Gastrocnemius medialis (tissue), 4 donors: ENCODE results near the gene FAM181A. TPM values are rescaled to one million over a fixed set of nuclear protein-coding genes. Genes with fewer than 3 reads are reported as not detected.

Experiments
- ATAC-seq, 2 donors: fragments of 150-250 bp; one replicate each; pipeline ENCODE4 v1.9.1; 2016
- DNase-seq, 2 donors: peaks; one replicate each; pipeline ENCODE4 v3.0.0-alpha.2; 2019
- H3K27ac ChIP-seq, 4 donors: fragments of 200-600 bp; sonication (generic); 1 replicate in 1 of 4; 2 replicates in 3 of 4; pipeline ENCODE4 v1.5.1; 2016 to 2018; ENCODE audit warnings: mild to moderate bottlenecking in 2 of 4, moderate library complexity in 1 of 4
- H3K27me3 ChIP-seq, 3 donors: fragments of 200-600 bp; sonication (generic) in 2 of 3; 1 replicate in 1 of 3; 2 replicates in 2 of 3; pipeline versions ENCODE4 v1.5.1 to v1.6.0; 2016 to 2019; ENCODE audit warnings: mild to moderate bottlenecking in 1 of 3, moderate library complexity in 1 of 3
- H3K36me3 ChIP-seq, 2 donors: fragments of 200-600 bp; sonication (generic) in 1 of 2; one replicate each; pipeline ENCODE4 v1.5.1; 2017 to 2018
- H3K4me1 ChIP-seq, 2 donors: fragments of 200-600 bp; sonication (generic) in 1 of 2; one replicate each; pipeline ENCODE4 v1.5.1; 2016 to 2017; ENCODE audit warnings: mild to moderate bottlenecking in 2 of 2
- H3K4me3 ChIP-seq, 4 donors: fragments of 200-600 bp; sonication (generic) in 3 of 4; 1 replicate in 1 of 4; 2 replicates in 3 of 4; pipeline ENCODE4 v1.5.1; 2016 to 2019; ENCODE audit warnings: mild to moderate bottlenecking in 2 of 4
- H3K9me3 ChIP-seq, 3 donors: fragments of 200-600 bp; sonication (generic) in 2 of 3; 1 replicate in 1 of 3; 2 replicates in 2 of 3; pipeline ENCODE4 v1.5.1; 2016 to 2019
- CTCF ChIP-seq, 5 experiments: fragments of 450-650 bp in 3 of 5; fragments of 200-600 bp in 2 of 5; sonication (generic) in 2 of 5; IDR thresholded peaks in 4 of 5; conservative IDR thresholded peaks in 1 of 5; 1 replicate in 4 of 5; 2 replicates in 1 of 5; pipeline ENCODE4 v1.5.1; 2016 to 2019; ENCODE audit warnings: antibody characterized with exemption in 5 of 5, mild to moderate bottlenecking in 3 of 5, moderate library complexity in 3 of 5
- POLR2A ChIP-seq, 2 donors: fragments of 450-650 bp; IDR thresholded peaks; one replicate each; pipeline ENCODE4 v1.6.1; 2017; ENCODE audit warnings: antibody characterized with exemption in 2 of 2, mild to moderate bottlenecking in 2 of 2, moderate library complexity in 2 of 2
- in situ Hi-C, 4 donors: fragments of 200-750 bp; cut with MboI; loops; one replicate each; pipeline versions ENCODE4 v1.15.0 to v1.8.0; 2017; ENCODE audit warnings: low sequenced_read_pairs in 4 of 4
- intact Hi-C: fragments of 100-400 bp; cut with DNase I; formaldehyde crosslinking; loops from one replicate; pipeline ENCODE4 v1.15.1; 2023; ENCODE audit warnings: low total_unique reads
- total RNA-seq, 4 donors: library from RNA; depleted of rRNA; stranded (reverse); fragments of >200 nt; gene quantifications; one replicate each; pipeline versions ENCODE4 v1.1.0 to v1.2.3, GENCODE V29; 2016

Gene FAM181A
- total RNA-seq, 4 donors from 2014 or later: not detected

- ATAC-seq: peak; percentile 7 to 25
- peak; percentile 81 to 90 for DNase-seq
- TF ChIP-seq POLR2A (IDR thresholded peaks at IDR 0.05) (peak; percentile 17 to 43), CTCF (IDR thresholded peaks at IDR 0.05 in 4 of 5, conservative IDR thresholded peaks at IDR 0.05 in 1 of 5) (no peak)
- intact Hi-C loops: loop anchor here (1.0 kb wide), 1 partner anchor 11 kb away; no protein-coding TSS in a partner anchor
- Histone ChIP-seq H3K9me3 (no peaks in the 10 kb centered on the region), H3K4me3 (peak overlapping the region; percentile 61 to 80 (median 76)), H3K27ac (peak overlapping the region; percentile 97 to 100 (median 98)), H3K36me3 (no peaks in the 10 kb centered on the region), H3K27me3 (no peaks in the 10 kb centered on the region), H3K4me1 (peaks cover 47 to 60% of the 10 kb centered on the region in 2 donors)
- in situ Hi-C loops: no loop called here
Observed at GRCh38 chr14:93973607-93974006, 46.5 kb downstream of the FAM181A start.

- DNase-seq (peak; percentile 81 to 86), ATAC-seq (peak; percentile 26 to 57)
- Histone ChIP-seq H3K4me1 (peaks cover 47 to 60% of the 10 kb centered on the region in 2 donors), H3K4me3 (peak overlapping the region; percentile 61 to 80 (median 76)), H3K36me3 (no peaks in the 10 kb centered on the region), H3K27me3 (no peaks in the 10 kb centered on the region), H3K27ac (peak overlapping the region; percentile 97 to 100 (median 98)), H3K9me3 (no peaks in the 10 kb centered on the region)
- in situ Hi-C loops (no loop called here), intact Hi-C loops (loop anchor here (1.0 kb wide), 1 partner anchor 10 kb away; no protein-coding TSS in a partner anchor)
- TF ChIP-seq CTCF (IDR thresholded peaks at IDR 0.05 in 4 of 5, conservative IDR thresholded peaks at IDR 0.05 in 1 of 5) (peak in 3 of 5 experiments; percentile 10 to 19 (median 18)), POLR2A (IDR thresholded peaks at IDR 0.05) (peak in 1 of 2 donors; percentile 66)
Observed at GRCh38 chr14:93974299-93974698, 47.2 kb downstream of the FAM181A start.

- Histone ChIP-seq H3K9me3 (no peaks in the 10 kb centered on the region), H3K4me1 (peaks cover 47 to 55% of the 10 kb centered on the region in 2 donors), H3K27ac (peak overlapping the region; percentile 97 to 100 (median 98)), H3K27me3 (no peaks in the 10 kb centered on the region), H3K36me3 (no peaks in the 10 kb centered on the region), H3K4me3 (peak overlapping the region; percentile 61 to 80 (median 76))
- DNase-seq (peak; percentile 92 to 98), ATAC-seq (peak; percentile 38 to 42)
- in situ Hi-C loops (no loop called here), intact Hi-C loops (loop anchor here (1.0 kb wide), 2 partner anchors 9 to 20 kb away; no protein-coding TSS in a partner anchor)
- TF ChIP-seq CTCF (IDR thresholded peaks at IDR 0.05 in 4 of 5, conservative IDR thresholded peaks at IDR 0.05 in 1 of 5) (no peak), POLR2A (IDR thresholded peaks at IDR 0.05) (peak; percentile 72 to 85)
Observed at GRCh38 chr14:93974833-93975232, 47.7 kb downstream of the FAM181A start.

GRCh38 chr14:93975791-93976476 lies 48.8 kb downstream of the FAM181A start:
- H3K4me1 ChIP-seq: peaks cover 47 to 54% of the 10 kb centered on the region in 2 donors
- ATAC-seq: no peak

More at GRCh38 chr14:93975791-93976476, 48.8 kb downstream of the FAM181A start:
- Histone ChIP-seq H3K9me3 (no peaks in the 10 kb centered on the region), H3K4me3 (peak overlapping the region; percentile 61 to 80 (median 76)), H3K27me3 (no peaks in the 10 kb centered on the region), H3K36me3 (no peaks in the 10 kb centered on the region), H3K27ac (peak overlapping the region; percentile 97 to 100 (median 98))
- TF ChIP-seq POLR2A (IDR thresholded peaks at IDR 0.05) (no peak), CTCF (IDR thresholded peaks at IDR 0.05 in 4 of 5, conservative IDR thresholded peaks at IDR 0.05 in 1 of 5) (peak in 4 of 5 experiments; percentile 27 to 75 (median 38))
- DNase-seq: no peak
- in situ Hi-C loops (no loop called here), intact Hi-C loops (loop anchor here (1.0 kb wide), 1 partner anchor 19 kb away; no protein-coding TSS in a partner anchor)
